HPDE6-E6E7 (cell line): ENCODE measurements around the gene TRAPPC12.

Experiments
- DNase-seq: peaks from one replicate; pipeline ENCODE4 v3.0.0; 2011; ENCODE audit warnings: missing footprints; ENCODE audit errors: extremely low spot score

Gene TRAPPC12

DNA sequence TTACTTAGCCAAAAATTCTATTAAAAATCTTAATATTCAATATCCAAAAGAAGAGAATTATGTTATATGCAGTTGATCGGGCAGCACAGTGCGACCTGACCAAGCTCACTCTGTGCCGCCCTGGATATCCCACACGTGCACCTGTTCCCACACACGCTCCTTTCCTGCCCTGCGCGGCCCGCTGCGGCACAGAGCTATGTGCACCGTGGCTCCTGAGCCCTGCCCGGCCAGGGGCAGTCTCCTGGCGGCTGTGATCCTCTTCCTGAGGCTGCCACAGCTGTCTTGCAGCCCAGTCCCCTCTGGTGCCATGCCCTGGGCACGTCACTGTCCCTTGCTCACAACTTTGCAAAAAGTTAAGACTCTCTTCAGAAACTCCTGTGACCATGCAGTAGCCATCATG, 29.3 kb downstream of the TRAPPC12 start:
- DNase-seq = no peak

DNA sequence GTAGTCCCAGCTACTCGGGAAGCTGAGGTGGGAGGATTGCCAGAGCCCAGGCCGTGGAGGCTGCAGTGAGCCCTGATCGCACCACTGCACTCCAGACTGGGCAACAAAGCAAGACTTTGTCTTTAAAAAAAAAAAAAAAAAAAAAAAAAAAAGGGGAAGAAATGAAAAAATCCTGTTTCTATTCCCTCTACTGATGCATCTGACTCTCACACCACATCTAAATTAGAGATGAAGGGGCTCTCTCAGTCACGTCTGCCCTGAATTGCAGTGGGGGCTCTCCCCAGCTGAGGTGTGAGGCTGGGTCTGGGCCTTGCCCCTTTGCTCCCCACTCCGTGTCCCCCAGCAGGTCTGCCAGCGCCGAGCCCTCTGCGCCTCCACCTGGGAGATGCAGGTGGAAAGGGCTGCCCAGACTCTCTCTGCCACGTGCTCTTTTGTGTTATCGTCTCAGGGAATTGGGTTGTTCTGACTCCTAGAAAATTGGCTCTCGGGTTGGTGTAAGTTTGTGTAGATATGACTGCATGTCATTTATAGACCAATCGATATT, 30.2 kb downstream of the TRAPPC12 start:
- DNase-seq = no peak

GRCh38 chr2:3411103-3411502, 31.6 kb downstream of the TRAPPC12 start:
- DNase-seq = no peak

- DNase-seq = no peak
Observed at GRCh38 chr2:3413697-3414096, 34.2 kb downstream of the TRAPPC12 start.

- DNase-seq = no peak
Observed at GRCh38 chr2:3414133-3414860, 34.8 kb downstream of the TRAPPC12 start.

DNA sequence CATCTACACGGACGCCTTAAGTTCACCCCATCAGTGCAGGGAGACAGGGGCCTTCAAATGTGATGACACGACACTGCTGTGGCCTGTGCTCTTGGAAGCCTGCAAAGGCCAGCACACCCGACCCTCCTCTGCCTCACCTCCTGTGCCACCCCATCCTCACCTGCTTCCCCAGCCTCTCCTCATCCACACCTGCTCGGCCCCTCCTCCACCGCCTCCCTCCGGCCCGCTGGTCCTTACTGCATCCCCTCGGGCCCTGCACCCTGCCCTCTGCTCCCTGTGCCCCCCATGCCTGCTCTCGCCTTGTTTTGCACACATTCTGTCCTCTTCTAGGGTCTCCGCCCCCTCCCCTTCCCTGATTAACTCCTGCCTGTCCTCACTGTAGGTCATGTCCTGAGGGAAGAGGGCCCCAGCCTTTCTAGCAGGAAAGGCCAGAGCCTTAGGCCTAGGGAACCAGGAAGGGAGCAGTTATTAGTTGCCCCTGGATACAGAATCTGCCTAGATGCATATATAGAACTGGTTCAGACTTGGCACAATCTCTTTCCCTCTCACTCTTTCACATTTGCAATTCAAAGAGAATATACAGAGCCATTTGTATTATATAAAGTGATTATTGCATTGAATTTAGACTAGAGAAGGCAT, 39.4 kb downstream of the TRAPPC12 start:
- no peak for DNase-seq

DNA sequence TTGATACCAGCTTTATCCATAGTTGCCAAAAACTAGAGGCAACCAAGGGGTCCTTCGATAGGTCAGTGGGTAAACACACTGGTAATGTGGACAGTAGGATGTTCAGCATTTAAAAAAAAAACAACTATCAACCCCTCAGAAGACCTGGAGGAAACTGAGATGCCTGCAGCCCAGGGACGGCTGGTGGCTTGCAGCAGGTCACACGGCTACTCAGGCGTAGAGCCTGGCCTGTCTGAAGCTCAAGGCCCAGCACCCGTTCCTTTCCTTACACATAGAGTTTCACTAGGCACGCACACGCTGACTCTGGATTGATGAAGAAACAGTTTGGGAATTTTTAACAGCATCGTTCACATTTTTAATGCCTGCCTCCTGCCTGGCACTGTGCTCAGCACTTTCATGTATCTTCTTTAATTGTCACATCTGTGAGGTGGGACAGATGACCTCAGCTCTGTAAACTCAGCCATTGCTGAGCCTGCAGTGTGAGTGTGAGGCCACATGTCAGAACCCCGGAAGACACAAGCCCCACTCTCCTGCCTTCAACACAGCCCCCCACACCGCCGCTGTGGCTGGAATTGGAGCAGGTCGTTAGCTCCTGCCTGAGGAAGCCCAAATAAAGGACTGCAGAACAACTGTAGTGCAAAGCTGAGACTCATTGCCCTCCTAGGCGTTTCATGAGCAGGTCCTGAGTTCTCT, 40.7 kb downstream of the TRAPPC12 start:
- no peak for DNase-seq

DNA sequence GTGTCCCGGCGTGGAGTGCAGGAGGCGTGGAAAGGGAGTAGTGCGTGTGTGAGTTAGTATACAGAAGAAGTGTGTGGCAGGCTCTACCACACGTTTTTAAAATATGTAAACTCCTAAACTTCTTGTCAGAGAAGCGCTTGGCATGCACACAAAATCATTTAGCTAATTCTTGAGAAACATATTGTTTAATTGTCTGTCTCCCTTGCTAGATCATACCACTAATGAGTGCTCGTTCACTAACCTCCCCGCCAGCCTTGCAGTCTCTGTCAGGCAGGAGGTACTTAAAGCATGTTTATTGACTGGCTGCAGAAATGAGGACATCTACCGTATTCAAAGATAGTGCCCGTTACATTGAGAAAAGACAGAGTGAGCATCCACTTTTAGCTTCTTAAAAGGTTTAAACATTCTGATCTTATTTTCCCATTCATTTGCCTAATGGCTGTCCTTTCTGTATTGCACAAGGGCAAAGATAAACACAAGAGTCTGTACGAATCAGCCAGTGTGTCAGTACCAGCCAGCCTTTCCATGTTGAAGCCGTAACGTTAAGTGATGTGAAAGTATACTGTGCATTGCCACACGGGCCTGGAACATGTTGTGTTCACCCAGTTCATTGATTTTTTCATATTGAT, 41.4 kb downstream of the TRAPPC12 start:
- DNase-seq = no peak

DNA sequence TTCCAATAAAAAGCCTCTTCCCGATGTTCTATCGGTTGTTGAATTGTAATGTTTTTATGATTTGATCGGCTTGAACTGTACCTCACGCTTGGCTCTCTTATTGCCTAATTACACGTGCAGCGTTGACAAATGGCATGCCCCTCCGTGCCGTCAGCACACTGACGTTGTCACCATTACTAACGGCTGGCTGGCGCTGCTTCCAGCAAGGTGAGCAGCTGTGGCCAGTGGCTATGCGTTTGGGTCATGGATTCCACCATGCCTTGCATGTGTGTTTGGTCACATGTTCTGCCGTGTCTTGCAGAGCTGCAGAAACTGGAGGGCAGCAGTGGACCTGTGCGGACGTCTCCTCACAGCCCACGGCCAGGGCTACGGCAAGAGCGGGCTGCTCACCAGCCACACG, 42.1 kb downstream of the TRAPPC12 start:
- no peak for DNase-seq

GRCh38 chr2:3422161-3422779, 42.8 kb downstream of the TRAPPC12 start:
- DNase-seq = no peak

GRCh38 chr2:3423492-3424170, 44.1 kb downstream of the TRAPPC12 start:
- peak; percentile 40 for DNase-seq

GRCh38 chr2:3424171-3424795, 44.8 kb downstream of the TRAPPC12 start:
- DNase-seq = no peak

- DNase-seq = no peak
Observed at GRCh38 chr2:3426615-3427014, 47.1 kb downstream of the TRAPPC12 start.

- DNase-seq = no peak
Observed at GRCh38 chr2:3427272-3427671, 47.8 kb downstream of the TRAPPC12 start.

DNA sequence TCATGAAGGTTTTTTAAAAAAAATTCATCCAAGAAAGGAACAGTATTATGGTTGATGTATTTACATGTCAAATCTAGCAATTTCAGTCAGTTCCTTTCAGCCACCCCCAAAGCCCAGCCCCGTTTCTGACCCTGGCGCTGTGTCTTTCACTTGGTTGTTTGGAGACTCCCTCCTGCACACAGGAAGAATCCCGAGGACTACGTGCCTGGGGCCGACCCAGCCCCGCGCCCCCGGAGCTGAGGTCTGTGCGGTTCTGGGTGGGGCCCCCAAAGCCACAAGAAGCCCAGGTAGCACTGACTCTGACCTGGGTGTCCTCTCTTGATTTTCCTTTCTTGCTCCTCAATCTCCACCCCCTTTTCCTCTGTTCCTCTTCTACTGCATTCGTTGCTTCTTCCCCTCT, 49.1 kb downstream of the TRAPPC12 start:
- no peak for DNase-seq

DNA sequence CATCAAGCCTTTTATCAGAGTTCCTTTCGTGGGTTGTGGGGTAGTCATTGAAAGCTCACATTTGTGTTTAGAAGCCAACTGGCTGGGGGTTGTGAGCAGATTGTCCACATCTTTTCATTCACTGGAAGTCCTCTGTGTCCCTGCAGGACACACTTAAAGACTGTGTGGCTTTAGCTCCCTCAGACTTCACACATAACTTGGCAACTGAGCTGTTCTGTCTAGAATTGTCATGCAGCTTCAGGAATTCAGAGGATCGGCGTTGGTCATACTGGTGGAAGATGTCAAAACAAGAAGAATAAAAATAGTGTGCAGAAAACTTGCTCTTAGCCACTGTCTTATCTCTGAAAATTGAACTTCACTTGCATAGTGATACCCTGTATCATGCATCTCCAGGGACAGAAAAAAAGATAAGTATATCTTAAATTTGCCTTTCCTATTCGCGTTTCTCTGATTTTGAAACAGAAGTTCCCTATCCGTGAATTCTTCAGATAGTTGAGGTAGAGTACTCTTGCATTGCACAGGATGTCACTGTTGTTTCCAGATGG, 49.6 kb downstream of the TRAPPC12 start:
- DNase-seq = no peak

DNA sequence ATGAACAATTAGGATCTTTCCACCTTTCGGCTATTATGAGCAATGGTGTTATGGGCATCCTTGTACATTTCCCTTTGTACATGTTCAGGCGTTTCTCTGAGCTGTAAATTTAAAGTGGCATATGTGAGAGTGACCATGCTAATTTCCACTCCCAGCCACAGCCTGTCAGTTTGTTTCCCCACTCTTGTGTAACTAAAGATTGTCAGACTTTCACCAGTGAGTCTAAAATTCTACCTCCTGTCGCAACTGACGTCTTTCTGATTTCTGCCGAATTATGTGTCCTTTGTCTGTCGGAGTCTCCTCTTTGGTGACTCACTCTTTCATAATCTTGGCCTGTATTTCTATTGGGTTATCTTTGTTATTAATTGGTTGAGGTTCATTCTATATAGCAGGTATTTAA, 50.7 kb downstream of the TRAPPC12 start:
- no peak for DNase-seq

DNA sequence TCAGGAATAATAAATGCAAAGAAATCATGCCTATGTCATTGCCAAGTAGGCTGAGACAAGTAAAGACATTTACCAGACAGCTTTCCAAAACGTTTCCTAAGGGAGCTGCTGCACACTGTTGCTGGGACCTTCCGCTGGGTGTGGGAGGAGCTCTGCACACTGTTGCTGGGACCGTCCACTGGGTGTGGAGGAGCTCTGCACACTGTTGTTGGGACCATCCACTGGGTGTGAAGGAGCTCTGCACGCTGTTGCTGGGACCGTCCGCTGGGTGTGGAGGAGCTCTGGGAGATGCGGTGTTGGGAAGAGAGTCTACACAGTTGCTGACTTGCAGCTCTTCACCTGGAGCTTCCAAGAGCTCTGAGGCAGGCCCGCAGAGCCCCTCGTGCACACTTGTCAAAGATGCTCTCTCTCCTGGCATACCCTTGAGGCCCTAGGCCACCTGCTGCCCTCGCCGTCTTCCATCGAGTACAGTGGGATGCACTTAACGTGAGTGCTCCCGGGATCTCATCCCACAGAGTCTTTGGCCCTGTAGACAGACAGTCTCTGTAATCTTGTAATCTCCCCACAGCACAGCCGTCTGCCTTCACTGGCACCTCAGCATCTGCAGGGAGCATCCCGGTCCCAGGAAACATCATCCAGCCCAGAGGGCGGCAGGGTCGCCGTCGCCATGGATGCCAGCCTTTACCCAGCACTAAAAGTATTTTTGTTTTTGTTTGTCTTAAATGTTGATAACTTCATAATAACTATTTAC, 51.4 kb downstream of the TRAPPC12 start:
- DNase-seq = no peak

DNA sequence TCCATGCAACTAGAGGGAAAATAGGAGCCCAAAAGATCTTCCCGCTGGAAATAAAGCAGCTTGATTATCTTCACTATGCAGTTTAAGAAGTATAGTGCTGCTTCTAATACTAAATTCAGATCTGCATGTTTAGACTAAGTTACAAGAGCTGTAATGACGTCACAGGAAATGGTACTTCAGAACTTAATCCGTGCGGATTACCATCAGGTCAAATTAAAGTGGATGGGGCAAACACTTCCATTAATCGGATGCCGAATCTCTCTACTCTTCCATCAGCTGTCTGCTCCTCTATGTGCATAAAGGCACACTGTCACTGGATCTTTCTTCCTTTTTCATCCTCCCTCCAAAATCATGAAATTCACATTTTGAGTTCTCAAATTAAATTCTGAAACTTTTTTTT, 52.6 kb downstream of the TRAPPC12 start:
- no peak for DNase-seq
